Right lung (tissue), 5 donors: ENCODE results near the gene MYH9. TPM values are rescaled to one million over a fixed set of nuclear protein-coding genes. Genes with fewer than 3 reads are reported as not detected.

Experiments
- DNase-seq, 2 donors: peaks; one replicate each; pipeline ENCODE4 v3.0.0-alpha.2; 2013
- polyA plus RNA-seq, 5 donors: library from polyadenylated mRNA; unstranded; fragments of 120-200 nt; gene quantifications; one replicate each; pipeline versions ENCODE4 v1.2.1 to v1.2.3, GENCODE V29; 2013; ENCODE audit warnings: inconsistent platforms in 1 of 5, low replicate concordance in 1 of 5; ENCODE audit not compliant: insufficient read length in 5 of 5, insufficient read depth in 1 of 5

MYH9 gene
- polyA plus RNA-seq, 5 donors, result 171 to 285 (median 216) TPM

DNA sequence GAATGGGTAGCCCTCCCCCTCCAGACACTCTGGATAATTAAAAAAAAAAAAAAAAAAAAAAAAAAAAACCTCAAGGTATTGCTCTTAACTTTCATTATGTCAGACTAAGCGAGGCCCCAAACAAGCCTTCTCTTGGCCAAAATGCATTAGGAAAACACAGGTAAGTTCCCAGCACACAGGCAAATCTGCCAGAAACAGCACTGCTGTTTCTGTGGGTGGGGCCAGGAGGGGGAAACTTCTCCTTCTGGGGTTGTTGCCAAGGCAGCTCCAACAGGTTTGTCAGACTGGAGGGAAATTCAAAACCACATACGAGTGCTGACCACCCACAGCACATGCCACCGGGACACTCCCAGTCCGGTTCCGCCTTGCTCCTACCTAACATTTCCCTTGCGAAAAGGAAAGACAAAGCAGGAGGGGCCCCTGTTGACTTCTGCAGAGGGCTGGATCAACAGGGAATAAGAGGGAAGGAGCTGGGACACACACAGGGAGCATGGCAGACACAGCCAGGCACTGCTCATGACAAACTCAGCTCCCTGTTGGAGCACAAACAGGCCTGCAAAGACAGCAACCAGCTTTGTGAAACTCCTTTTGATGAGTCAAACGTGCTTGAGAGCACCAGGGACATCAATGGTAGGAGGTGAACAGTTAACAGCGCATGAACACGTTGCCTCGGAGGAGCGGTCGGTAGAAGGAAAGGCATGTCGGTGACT lies 55.0 kb downstream of the MYH9 start:
- DNase-seq, result no peak

DNA sequence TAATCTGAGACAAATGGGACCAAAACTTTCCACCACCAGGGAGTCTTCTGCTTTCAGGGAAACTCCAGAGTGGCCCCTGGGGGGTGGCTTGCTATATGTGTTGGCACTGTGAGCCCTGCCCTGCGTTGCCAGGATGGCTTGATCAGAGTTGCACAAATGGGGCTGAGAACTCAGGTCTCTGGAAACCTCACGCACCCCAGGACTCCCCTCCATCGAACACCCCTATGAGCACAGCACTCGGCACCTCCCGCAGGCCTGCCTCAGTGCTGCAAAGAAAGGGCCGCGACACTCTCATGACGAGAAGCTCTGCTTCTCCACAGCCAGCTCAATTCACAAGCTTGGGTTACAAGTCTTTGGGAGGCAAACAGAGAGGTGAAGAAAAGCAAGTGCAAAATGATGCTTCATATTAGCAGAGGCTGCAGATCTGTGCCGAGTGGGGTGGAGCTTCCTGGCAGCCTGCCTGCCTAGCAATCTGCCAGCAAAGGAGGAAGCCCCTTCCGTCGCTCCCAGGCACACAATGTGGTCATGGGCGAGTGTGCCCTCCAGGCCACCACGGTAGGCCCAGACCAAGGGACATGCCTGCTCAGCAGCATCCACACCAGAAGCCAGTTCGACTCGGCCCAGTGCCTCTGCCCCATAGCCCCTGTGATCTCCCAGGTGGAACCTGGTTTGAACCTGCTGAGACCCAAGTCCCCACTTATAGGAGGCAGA lies 55.7 kb downstream of the MYH9 start:
- no peak for DNase-seq

DNA sequence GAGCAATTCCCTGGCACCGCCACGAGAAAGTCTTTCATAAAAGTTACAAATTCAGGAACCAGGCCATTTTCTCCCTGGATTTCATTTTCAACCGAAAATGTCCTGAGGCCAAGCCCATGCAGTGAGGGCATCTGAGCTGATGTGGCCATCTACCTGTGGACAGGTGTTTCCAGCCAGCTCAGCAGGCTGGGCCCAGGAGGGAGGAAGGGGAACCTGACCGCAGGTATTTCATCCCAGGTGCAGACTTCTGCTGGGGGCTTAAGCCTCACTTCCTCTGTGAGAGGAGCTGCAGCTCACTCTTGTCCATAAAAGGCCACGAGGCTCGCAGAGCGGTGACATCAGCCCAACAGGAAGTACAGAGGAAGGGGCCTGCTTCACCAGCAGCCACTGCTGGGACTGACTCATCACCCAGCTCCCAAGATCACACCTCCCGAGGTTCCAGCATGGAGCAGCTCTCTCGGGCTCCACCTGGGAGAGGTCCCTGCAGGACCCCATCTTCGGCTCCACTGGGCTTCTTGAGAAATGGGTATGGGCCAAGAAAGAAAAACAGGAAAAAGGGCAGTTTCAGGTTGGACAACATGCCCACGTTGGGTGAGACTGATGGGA lies 56.4 kb downstream of the MYH9 start:
- no peak for DNase-seq

DNA sequence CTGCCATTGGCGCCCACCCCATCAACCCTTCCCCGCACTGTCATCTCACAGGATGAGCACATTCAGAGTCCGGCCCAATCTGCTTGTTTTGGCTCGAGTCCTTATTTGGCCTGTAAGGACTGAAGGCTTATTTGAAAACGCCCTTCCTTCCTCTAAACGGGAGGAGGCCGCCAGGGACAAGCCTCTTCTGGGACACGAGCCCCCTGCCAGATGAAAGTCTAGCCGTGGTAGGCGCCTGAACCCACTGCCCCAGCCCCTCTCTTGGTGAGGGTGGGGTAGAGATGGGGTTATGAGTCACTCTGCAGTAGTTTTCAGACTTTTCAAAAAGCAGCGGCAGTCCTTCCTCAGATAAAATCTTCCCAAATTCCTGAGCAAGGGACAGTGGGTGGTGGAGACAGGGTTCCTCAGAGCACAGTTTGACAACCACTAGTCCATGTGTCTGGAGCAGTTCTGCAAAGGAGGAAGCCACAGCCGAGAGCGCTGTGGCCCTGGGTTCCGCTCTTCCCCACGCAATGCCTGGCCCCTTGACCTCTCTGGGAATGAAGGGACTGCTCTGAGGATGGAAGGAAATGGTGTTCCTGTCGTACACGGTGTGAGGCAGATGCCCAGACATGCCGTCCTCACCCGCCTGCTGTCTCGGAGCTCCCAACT lies 57.0 kb downstream of the MYH9 start:
- no peak for DNase-seq

DNA sequence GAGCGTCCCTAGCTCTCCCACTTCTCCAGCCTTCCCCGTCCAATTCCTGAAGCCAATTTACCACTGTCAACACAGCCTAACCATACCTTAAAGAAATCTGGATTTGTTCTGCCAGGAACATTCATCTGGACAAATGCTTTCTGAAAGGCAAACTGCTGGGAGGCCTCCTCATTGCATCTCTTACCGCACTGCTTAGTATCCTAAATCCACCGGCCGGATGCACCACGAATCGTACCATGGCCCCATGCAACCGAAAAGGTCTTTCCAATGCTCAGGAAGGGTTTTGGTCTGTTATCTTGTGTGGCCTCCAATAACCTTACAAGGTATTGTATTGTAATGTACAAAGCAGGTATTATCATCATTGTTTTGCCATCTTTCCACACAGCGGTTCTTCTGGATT lies 57.6 kb downstream of the MYH9 start:
- DNase-seq, result no peak

DNA sequence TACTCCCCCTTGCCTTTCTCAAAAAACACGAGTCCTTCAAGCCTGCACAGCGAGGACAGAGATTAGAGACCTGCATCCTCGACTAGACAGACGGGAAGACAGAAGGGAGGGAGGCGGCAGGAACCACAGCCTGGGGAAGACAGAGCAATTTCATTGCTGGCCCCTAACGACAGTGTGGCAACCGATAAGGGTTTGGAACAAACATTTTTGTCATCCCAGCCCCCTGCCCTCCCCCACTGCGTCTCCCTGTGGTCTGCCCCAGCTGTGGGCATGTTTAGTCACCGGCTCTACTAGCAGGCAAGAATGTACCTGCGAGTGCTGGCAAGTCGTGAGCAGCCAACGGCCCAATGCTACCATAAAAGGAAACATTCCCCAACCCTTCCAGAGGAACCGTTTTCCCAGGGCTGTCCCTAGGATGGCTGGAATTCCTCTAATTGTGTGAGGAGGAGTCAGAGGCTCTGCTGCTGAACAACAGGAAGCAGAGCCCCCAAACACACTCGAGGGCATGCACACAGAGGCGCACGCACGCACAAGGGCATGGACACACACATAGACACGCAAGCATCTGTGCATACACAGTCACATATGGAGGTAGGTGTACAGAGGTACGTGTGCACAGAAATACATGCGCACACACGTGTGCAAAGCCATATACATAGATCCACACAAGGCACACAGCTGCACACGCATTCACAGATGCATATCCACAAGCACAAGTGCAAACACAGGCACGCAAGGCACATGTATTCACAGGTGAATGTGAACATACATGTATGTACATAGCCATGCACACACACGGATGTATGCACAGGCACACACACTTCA lies 58.3 kb downstream of the MYH9 start:
- no peak for DNase-seq

DNA sequence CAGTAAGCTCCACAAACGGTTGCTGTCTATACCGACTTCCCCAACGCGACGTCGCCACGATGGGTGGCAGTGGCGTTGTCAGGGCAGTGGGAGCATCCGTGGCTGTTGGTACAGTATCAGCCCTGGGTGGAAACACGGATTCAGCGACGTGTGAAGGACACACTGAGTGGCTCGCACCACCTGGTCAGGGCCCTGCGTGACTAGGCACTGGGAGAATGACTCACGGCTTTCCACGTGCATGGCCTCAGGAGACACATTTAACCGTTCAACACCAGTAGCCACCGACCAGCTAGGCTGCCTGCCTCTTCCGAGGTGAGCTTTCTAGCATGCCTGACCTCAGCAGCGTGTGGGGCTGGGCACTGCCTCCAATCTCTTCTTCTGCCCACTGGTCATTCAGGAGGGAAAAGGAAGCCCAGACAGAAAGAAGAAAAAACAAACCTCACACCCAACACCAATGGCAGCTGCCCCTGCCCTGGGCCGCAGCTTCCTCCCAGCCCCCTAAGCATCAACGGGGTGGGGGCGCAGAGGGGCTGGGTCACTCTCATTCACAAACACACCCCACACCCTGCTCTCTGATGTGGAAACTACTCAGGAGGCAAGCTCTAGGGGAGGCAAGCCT lies 59.0 kb downstream of the MYH9 start:
- no peak for DNase-seq

DNA sequence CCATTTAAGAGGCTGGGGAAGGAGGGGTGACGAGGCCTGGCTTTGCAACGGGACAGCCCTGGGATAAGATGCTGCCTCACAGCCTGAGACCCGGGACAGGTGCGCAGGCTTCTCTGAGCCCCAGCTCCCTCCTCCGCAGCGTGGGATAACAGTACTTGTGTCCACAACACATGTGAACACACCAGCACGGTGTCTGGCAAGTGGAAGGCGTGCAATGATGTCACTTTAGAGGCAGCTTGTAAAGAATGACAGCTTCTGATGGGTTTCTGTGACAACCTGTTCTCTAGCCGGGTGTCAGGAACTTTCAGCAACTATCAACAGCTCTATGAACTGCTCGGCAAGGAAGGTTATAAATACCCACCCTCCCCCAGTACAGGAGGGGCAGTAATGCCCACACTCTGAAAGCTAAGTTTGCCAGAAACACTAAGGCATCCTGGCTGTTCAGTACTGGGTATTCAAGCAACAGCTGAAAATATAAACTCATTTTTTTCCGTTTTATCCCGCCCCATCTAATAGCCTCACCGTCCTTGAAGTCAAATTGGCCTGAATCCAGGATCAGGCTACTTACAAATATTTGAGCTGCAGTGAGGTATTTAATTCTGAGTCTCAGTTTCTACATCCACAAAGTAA lies 59.7 kb downstream of the MYH9 start:
- DNase-seq, result no peak

DNA sequence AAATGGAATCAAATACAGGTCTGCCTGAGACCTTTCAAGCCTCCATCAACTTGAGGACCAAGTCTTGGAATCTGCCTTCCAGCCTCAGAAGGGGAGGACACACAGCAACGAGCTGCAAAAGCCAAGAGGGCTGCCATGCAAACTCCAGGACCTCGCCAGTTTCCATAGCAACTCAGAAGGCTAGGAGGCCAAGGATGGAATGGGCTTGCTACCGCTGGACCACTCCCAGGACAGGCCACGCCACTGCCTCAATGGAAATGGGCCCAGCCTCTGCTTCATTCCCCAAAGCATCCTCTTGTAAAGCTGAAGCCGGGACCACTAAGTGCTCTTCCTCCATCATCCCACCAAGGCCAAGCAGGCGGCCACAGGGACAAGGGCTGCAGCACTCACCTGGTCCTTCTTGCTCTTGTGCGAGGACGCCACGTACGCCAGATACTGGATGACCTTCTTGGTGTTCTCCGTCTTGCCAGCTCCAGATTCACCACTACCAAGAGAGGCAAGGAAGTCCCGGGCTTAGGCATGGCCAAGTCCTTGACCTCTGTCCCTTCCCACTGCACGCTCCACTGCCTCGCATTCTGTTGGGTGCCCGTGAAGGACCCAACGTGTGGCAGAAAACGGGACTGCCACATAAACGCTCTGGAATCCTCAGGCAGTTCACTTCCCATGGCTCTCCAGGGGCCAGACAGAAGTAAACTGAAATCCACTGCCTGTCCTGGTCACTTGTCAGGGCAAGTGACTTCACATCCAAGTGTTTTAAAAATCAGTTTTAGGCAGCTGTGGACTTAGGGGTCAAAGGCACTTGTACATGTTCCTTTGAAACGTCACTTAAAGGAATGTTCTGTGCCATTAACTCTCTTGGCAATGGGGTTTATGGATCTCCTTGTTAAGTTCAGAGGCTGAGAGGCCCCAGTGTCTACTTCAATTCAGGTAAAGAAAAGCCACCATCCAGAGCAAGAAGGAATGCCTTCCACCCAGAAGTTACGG lies 61.3 kb downstream of the MYH9 start:
- DNase-seq, result no peak

DNA sequence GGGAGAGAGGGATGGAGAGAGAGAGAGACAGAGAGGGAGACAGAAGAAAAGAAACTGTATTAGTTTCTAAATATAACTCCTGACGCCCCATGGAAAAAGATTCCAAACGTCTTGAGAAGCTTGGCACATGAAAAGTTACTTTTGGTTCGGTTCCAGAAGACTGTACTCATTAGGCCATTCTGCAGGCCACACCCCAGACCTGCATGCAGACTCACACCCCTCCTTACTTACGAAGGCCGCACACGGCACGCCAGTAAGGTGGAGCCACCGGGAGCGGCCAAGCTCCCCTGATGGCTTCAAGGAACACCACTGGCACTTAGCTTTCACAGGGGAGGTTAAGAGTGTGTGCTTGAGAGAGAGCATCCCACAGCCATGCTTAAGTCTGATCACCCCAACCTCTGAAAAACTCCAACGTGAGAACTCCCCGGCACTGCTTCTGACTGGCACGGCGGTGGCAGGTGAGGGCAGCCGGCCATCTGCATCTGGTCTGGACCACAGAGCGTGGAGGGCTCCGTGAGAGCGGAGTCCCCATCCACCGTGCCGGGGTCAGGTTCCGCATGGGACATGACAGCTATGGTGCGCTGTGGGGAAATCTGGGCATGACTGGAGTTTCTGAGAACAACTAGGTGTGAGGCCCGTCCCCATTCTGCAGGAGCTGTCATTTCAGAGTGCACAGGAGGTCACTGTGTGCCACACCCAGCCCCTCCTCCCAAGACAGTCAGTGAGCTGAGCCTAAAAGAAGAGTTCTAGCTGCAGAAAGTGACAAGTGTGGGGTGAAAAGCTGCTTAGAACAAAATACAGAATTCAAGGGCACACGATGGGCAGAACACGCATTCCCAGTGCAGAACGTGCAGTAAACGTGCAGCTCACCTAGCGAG lies 62.4 kb downstream of the MYH9 start:
- no peak for DNase-seq

DNA sequence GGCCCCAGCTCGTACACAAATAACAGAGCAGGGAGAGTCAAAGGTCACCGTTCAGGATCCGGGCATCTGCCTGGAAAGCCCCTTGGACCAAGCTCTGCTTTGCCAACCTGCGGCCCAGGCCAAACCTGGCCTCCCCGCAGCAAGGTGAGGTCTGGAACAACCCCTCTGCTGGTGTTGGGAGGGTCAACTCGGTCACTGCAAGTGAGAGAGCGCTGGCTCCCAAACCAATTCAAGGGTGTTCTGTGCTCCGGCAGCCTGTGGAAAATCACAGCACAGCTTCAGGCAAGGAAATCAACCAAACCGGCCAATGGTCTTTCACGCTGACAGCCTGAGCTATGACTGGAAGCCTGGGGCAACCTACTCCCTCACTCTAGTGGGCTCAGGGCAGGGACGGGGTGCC lies 63.4 kb downstream of the MYH9 start:
- no peak for DNase-seq

DNA sequence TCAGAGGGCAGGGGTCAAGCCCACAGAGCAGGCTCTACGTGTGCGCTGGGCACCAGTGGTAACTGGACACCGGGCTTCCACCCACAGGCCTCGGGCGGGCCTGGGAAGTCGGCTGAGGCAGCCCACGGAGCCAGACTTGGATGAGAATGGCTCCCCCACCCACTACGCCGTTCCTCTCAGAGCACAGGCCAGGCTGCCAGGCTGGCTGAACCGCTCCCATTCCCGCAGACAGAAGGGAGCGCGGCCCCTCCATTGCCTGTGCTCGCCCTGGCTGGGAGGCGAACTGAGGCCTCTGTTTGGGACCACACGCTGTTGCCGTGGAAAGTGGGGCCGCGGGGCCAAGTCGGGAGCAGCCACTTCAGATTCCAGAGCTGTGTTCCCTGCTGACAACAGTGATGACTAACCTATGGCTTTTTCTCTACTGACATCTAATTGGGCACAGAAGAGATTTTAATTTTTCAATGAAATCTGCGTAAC lies 63.9 kb downstream of the MYH9 start:
- DNase-seq, result no peak

DNA sequence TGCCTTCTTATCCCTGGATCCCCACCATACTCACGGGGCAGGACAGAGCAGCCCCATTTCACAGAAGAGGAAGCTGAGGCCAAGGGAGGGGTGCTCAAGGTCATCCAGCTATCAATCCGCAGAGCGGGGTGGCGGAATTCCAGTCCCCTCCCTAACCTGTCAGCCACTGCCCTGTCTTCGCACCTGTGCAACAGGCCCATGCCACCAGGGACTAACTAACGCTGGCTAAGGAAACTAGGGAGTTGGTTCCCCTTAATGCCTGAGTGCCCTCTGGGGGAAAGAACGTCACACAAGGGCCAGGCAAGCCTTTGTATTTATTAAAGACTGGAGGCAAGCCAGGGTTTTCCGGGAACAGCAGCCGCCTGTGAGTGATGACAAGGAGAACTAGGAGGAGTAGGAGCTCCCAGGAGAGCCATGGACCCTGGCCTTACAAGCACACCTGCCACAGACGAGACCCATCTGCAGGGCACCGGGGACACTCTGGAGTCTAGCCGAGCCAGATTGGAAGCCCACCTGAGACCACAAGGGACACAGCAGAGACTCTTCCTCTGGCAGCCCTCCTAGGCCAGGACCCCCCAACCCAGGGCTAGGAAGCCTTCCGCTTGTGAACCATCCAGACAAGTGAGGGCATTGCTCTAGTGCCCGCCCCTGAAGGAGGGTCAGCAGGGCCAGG lies 64.4 kb downstream of the MYH9 start:
- DNase-seq, result no peak

DNA sequence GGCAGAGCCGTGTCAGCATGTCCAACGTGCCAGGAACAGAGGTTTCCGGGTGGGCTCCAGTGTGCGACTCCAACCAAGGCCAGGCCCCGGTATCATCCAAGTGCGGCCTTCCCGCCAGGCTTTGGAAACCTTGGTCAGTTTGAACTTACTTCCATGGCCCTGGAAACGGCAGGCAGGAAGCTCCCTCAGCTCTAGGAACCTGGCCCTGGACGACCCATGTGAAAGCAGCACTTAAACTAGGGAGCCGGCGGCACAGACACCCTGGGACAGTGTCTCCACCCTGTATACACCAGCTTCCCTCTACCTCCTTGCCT lies 65.2 kb downstream of the MYH9 start:
- DNase-seq, result no peak

DNA sequence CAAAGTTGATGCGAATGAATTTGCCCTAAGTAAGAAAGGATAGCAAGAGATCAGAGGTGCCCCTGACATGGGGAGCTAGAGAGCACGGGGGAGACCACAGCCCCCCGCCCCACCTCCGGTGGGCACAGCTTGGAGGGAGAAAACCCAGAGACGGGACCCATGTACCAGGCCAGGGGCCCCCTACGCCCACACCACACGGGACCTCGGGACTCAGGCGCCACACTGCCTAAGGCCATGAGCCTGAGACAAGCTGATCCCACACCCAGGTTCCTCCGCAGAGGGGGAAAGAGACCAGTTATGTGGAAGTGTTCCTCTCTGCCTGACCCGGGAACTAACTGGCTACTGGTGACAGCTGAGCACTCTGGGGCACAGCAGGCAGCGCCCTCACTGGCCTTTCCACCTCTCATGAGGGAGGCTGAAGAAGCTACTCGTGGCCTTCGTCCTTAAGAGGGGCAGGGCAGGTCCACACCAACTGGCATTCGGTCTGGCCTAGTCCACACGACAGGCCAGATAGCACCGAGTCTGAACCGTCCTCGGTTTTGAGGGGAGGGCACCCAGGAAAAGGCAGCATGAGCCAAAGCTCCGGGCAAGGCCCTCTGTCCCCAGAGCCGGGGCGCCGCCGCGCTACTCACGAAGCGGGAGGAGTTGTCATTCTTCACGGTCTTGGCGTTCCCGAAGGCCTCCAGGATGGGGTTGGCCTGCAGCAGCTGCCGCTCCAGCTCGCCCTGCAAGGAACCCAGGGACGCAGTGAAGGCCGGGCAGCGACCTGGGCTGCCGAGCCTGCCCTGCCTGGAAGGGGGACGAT lies 65.8 kb downstream of the MYH9 start:
- no peak for DNase-seq

DNA sequence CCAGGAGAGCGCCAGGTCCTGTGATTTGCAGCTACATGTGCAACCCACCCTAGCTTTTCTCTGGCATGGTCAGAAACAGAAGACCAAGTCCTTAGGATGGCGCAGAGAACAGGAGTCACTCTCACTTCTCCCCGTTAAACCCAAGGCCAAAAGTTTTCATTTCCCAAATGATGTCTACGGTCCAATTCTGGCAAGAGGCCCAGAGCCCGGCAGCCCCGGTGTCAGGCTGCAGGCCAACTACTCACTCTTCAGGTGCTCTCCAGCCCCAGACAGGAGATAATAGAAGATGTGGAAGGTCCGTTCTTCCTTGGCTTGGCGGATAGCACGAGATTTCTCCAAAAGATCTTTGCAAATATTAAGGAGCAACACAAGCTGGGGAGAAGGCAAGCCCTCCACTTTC lies 67.2 kb downstream of the MYH9 start:
- no peak for DNase-seq
